Type B pancreatic cell (in vitro differentiated cells): ENCODE data around the gene COX4I2. TPM values are rescaled to one million over a fixed set of nuclear protein-coding genes. Genes with fewer than 3 reads are reported as not detected.
A peak's percentile ranks its signal among the peaks of the same experiment; 100 is the strongest.
"Not testable (repeated sequence)": the region's sequence is repeated elsewhere in the genome, so short reads cannot be mapped to it uniquely, and the experiment has no call there.

Experiments
- DNase-seq: peaks from one replicate; pipeline ENCODE4 v3.0.0; 2021; ENCODE audit warnings: mixed read lengths; ENCODE audit not compliant: unreplicated experiment; ENCODE audit errors: extremely low spot score
- H3K27ac Mint-ChIP-seq: 2 replicates; pipeline ENCODE4 v1.8.0; 2021; ENCODE audit warnings: mild to moderate bottlenecking, mixed read lengths
- H3K27me3 Mint-ChIP-seq: 2 replicates; pipeline ENCODE4 v1.8.0; 2021; ENCODE audit warnings: mixed read lengths
- H3K36me3 Mint-ChIP-seq: 2 replicates; pipeline ENCODE4 v1.8.0; 2021; ENCODE audit warnings: mixed read lengths
- H3K4me1 Mint-ChIP-seq: one replicate; pipeline ENCODE4 v1.8.0; 2021; ENCODE audit warnings: mixed read lengths; ENCODE audit not compliant: unreplicated experiment
- H3K4me3 Mint-ChIP-seq: 2 replicates; pipeline ENCODE4 v1.8.0; 2021; ENCODE audit warnings: mild to moderate bottlenecking, mixed read lengths
- H3K9me3 Mint-ChIP-seq: 2 replicates; pipeline ENCODE4 v1.8.0; 2021; ENCODE audit warnings: mixed read lengths
- total RNA-seq: library from RNA; stranded (reverse); gene quantifications from 2 replicates; pipeline ENCODE4 v1.2.1, GENCODE V29; 2021; ENCODE audit warnings: low replicate concordance
- TF ChIP-seq, protein P1 (sequence below): fragments of 200-600 bp; sonication (generic); conservative IDR thresholded peaks from 2 replicates; pipeline ENCODE4 v1.5.0; 2021; ENCODE audit warnings: antibody characterized with exemption, mild to moderate bottlenecking

The COX4I2 gene
- total RNA-seq, 1 donor from 2014 or later: not detected

GRCh38 chr20:31595380-31595653, 42.4 kb upstream of the COX4I2 start:
- H3K27me3 Mint-ChIP-seq: no peaks in the 10 kb centered on the region
- H3K4me3 Mint-ChIP-seq: peak overlapping the region; percentile 46
- H3K9me3 Mint-ChIP-seq: no peaks in the 10 kb centered on the region
- H3K4me1 Mint-ChIP-seq: peaks cover 37% of the 10 kb centered on the region
- peak overlapping the region; percentile 85 for H3K27ac Mint-ChIP-seq
- no peak for DNase-seq
- no peaks in the 10 kb centered on the region for H3K36me3 Mint-ChIP-seq
- TF ChIP-seq, protein P1, sequence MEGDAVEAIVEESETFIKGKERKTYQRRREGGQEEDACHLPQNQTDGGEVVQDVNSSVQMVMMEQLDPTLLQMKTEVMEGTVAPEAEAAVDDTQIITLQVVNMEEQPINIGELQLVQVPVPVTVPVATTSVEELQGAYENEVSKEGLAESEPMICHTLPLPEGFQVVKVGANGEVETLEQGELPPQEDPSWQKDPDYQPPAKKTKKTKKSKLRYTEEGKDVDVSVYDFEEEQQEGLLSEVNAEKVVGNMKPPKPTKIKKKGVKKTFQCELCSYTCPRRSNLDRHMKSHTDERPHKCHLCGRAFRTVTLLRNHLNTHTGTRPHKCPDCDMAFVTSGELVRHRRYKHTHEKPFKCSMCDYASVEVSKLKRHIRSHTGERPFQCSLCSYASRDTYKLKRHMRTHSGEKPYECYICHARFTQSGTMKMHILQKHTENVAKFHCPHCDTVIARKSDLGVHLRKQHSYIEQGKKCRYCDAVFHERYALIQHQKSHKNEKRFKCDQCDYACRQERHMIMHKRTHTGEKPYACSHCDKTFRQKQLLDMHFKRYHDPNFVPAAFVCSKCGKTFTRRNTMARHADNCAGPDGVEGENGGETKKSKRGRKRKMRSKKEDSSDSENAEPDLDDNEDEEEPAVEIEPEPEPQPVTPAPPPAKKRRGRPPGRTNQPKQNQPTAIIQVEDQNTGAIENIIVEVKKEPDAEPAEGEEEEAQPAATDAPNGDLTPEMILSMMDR: no peak

- peak overlapping the region; percentile 85 for H3K27ac Mint-ChIP-seq
- no peaks in the 10 kb centered on the region for H3K36me3 Mint-ChIP-seq
- H3K4me3 Mint-ChIP-seq: peak overlapping the region; percentile 46
- TF ChIP-seq, protein P1: no peak
- DNase-seq: peak; percentile 97
- H3K9me3 Mint-ChIP-seq: no peaks in the 10 kb centered on the region
- no peaks in the 10 kb centered on the region for H3K27me3 Mint-ChIP-seq
- H3K4me1 Mint-ChIP-seq: peaks cover 35% of the 10 kb centered on the region
These were observed 41.9 kb upstream of the COX4I2 start for GRCh38 chr20:31595654-31596411.

DNA sequence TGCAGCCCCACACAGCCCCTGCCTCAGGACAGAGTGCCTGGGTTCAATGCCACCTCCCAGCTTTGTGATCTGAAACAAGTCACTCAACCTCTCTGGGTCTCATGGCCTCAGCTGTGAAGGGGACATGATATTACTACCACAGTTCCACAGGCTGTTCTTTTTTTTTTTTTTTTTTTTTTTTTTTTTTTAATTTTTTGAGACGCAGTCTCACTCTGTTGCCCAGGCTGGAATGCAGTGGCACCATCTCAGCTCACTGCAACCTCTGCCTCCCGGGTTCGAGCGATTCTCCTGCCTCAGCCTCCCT, 41.3 kb upstream of the COX4I2 start:
- Mint-ChIP-seq H3K4me1 (peaks cover 30% of the 10 kb centered on the region), H3K4me3 (peak overlapping the region; percentile 46), H3K27ac (peak overlapping the region; percentile 85)
- not testable (repeated sequence) for DNase-seq, H3K9me3 Mint-ChIP-seq, H3K36me3 Mint-ChIP-seq, H3K27me3 Mint-ChIP-seq

DNA sequence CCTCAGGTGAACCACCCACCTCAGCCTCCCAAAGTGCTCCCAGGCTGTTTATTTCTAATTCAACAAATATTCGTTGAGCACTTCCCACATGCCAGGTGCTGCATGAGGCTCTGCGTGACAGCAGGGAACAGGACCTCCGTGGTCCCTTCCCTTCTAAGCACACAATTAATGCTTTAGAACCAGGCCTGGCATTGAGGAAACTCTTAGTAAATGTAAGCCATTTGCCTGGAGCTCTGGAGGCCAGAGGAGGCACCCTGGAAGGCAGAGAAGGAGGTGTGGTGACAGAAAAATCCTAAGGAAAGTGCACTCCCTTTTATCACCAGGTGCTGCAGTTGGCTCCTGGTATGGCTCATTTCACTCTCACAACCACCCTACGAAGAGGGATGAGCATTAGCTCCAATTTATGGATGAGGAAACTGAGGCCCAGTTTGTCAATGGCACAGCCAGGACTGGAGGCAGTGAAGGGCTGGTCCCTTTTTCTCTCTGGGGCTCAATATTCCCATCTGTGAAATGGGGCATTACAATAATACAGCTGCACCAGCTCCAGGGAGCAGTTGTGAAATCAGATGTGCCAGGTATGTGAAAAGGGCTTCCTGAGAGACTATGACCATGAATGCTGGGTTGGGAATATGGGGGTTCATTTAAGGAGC, 40.8 kb upstream of the COX4I2 start:
- TF ChIP-seq, protein P1: peak; percentile 9
- Mint-ChIP-seq H3K4me1 (peaks cover 30% of the 10 kb centered on the region), H3K27ac (peak overlapping the region; percentile 79), H3K4me3 (peak overlapping the region; percentile 63), H3K36me3 (no peaks in the 10 kb centered on the region), H3K27me3 (no peaks in the 10 kb centered on the region), H3K9me3 (no peaks in the 10 kb centered on the region)
- no peak for DNase-seq

GRCh38 chr20:31597481-31597855, 40.2 kb upstream of the COX4I2 start:
- H3K27me3 Mint-ChIP-seq: no peaks in the 10 kb centered on the region
- H3K36me3 Mint-ChIP-seq: no peaks in the 10 kb centered on the region
- H3K4me1 Mint-ChIP-seq: peaks cover 33% of the 10 kb centered on the region
- DNase-seq: no peak
- TF ChIP-seq, protein P1: no peak
- no peaks in the 10 kb centered on the region for H3K9me3 Mint-ChIP-seq
- H3K27ac Mint-ChIP-seq: peak overlapping the region; percentile 79
- no peak overlapping the region for H3K4me3 Mint-ChIP-seq

GRCh38 chr20:31602431-31602778, 35.3 kb upstream of the COX4I2 start:
- Mint-ChIP-seq H3K36me3 (peaks cover 19% of the 10 kb centered on the region), H3K4me3 (peak overlapping the region; percentile 83), H3K27ac (peak overlapping the region; percentile 99), H3K27me3 (peaks cover 12% of the 10 kb centered on the region), H3K4me1 (peaks cover 21% of the 10 kb centered on the region), H3K9me3 (no peaks in the 10 kb centered on the region)
- TF ChIP-seq, protein P1: no peak
- no peak for DNase-seq
